NCI-H2227 (cell line): Measurements from ENCODE around the gene ARMC9.

Experiments
- DNase-seq: peaks from one replicate; lab custom pipeline; 2025; ENCODE audit not compliant: unreplicated experiment; lab: John Stamatoyannopoulos, UW

ARMC9 gene

GRCh38 chr2:231411831-231412617 lies 213.6 kb downstream of the ARMC9 start:
- DNase-seq, result peak; percentile 92

- DNase-seq, result no peak
Measured at GRCh38 chr2:231412618-231412963, 214.2 kb downstream of the ARMC9 start.

DNA sequence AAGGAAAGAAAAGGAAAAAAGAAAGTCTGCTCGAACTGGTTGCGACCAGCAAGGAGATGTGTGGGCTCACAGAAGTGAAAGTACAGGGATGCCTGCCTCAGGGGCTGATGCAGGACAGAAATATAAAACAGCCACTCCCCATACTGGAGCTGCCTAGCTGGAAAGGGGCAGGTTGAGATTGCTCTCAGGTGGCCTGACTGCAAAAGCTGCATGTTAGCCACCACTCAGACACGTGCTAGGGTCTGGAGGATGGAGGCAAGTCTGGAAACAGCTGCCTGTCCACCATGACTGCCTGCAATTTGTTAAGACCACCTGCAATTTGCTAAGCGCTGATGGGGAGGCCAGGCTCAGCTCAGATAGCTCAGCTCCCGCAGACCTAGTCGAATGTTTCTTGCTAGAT lies 215.0 kb downstream of the ARMC9 start:
- peak; percentile 26 for DNase-seq

GRCh38 chr2:231413921-231414476 lies 215.6 kb downstream of the ARMC9 start:
- no peak for DNase-seq

DNA sequence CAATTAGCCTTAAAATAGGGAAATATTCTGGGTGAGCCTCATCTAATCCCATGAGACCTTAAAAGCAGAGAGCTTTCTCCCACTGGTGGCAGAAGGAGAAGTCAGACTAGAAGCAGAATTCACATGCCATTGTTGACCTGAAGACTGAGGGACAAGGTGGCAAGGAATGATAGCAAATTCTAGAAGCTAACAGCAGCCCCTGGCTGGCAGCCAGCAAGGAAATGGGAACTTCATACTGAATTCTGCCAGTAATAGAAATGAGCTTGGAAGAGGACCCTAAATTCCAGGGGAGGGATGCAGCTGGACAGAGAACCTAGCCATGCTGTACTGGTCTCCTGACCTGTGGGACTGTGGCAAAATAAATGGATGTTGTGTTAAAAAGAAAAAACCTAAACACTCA lies 216.6 kb downstream of the ARMC9 start:
- no peak for DNase-seq

DNA sequence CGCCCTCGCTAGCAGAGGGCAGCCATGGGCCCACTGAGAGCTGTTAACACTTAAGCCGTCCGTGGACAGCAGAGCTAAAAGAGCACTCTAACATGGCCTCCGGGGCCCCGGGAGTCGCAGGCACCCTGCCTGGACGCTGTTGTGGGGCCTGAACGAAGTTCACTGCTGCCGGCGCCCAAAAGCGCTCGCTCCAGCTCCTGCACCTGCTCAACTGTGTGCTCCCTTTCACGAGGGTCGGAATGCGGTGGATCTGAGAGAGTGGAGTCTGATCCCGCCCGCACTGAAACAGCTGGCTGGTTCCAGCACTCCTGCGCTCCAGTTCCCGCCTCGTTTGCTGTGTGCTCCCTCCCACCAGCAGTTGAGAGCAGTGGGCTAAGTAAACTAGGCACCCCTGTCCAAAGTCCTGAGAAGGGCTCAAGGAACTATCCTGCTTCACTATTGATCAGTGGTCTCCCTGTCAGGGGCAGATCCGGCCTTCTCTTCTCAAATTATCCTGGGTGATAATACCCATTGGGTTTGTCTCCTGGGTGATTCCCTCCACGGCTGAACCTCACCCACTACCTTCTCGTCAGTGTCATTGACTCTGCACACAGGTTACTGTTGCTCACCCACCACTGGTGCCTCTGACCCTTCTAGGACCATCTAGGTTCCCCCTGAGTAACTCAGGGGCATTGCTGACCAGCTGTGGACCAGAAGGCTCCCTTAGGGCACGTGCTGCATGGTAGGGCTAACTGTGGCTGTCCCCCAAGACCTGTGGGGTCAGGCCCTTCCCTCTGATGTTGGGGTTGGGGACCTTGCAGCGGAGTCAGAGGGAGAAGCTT lies 220.6 kb downstream of the ARMC9 start:
- DNase-seq, result no peak

DNA sequence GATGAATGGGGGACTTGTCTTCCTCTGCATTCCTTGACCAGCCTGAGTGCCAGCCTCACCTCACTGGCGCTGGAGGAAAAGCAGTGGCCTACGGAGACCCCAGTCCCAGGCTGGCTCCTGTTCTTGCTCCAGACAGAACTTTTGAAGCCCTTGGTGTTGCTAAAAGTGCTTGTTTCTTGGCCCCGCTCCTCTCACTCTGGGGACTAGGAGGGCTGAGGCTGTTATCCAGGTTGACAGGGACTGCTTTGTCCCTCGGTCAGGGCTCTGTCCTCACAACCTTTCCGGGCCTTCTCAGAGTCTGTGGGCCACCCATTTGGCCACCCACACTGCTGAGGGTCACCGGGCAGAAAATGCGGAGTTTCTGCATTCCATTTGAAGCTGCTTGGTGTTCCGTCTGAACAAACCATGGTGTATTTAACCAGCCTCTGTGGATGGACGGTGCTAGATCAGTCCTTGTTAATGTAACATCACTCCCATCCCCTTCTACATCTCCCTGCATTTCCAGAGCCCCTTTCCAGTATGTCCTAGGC lies 222.7 kb downstream of the ARMC9 start:
- DNase-seq, result no peak

DNA sequence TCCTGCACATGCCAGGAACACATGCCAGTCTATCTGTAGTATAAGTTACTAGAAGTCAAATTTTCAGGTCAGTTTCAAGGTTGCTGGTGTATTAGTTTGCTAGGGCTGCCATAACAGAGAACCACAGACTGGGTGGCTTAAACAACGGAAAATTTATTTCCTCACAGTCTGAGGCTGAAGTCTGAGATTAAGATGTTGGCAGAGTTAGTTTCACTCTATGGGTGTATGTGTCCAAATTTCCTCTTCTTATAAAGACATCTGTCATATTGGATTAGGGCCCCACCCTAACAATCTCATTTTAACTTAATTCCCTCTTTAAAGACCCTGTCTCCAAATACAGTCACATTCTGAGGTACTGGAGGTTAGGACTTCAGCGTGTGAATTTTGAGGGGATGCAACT lies 223.6 kb downstream of the ARMC9 start:
- DNase-seq, result no peak

- no peak for DNase-seq
Measured at GRCh38 chr2:231423176-231423575, 224.7 kb downstream of the ARMC9 start.
